22Rv1 (cell line): ENCODE measurements around the gene AP2A2.

Experiments used
- H3K27ac ChIP-seq: fragments of 450-650 bp; 2 replicates; pipeline ENCODE4 v1.5.1; 2017
- CTCF ChIP-seq: fragments of 450-650 bp; IDR thresholded peaks from 2 replicates; pipeline ENCODE4 v1.5.1; 2017; ENCODE audit warnings: mild to moderate bottlenecking
- ZFX ChIP-seq: fragments of 450-650 bp; IDR thresholded peaks from 2 replicates; pipeline ENCODE4 v1.6.1; 2017; ENCODE audit warnings: antibody characterized with exemption, borderline replicate concordance

AP2A2 gene

DNA sequence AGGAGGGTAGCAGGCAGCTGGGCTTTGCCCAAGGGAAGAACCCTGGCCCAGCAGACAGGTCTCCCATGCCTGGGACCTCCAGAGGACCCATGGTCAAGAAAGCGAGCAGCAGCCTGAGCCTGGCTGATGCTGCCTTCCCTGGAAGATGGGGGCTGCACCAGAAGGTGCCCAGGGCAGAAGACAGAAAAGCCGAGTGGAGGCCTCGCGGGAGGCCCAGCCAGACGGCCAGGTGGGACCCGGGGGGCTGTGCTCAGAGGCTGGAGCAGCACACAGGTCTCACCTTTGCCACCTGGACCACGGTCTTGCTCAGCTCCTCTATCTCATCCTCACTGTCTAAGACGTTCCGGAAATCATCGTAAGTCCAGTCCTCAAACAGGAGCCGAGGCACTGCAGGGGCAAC, 25.9 kb upstream of the AP2A2 start:
- H3K27ac ChIP-seq = no peak overlapping the region
- TF ChIP-seq ZFX (no peak), CTCF (no peak)

DNA sequence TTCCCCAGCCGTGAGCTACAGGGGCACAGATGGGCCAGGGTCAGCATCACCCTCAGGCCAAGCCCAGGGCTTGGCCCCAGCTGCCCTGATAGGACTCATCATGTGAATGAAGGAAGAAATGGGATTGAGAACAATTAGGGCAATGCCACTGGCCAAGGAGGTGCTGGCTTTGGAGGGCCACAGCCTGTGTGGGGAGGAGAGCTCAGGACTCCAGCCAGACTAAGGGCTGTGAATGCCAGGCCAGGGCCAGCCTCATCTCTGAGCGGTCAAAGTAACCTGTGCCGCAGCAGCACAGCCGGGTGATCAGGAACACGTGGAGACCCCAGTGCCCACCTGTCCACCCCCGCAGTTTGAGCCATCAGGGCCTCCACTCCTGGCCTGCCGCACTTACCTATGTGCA, 25.1 kb upstream of the AP2A2 start:
- no peak for TF ChIP-seq CTCF
- no peak for TF ChIP-seq ZFX
- H3K27ac ChIP-seq = no peak overlapping the region

DNA sequence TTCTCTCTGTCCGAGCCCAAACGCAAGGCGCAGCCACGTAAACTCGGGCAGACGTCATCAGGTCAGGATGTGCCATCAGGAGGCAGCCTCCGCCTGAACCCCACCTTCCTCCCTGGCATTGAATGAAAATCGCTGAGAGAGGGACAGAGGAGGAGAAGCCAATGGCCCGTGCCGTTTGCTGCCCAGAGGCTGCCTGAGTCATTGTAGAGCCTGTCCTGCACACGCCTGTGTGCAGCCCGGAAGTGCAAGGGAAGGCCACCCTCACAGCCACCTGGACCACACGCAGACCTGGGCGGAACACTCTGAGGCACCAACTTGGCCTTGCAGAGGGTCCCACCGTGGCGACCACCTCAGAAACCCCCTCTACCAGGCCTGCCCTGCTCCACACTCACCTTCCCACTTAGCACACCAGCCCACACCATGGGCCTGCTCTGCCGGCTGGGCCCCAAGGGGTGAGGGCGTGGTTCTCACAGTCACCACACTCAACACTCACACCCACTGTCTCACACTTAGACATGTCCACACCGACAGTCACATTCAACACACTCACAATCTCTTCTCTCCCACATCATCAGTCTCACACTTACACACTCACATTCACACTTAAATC, 24.1 kb upstream of the AP2A2 start:
- TF ChIP-seq CTCF = no peak
- TF ChIP-seq ZFX = no peak
- no peak overlapping the region for H3K27ac ChIP-seq

DNA sequence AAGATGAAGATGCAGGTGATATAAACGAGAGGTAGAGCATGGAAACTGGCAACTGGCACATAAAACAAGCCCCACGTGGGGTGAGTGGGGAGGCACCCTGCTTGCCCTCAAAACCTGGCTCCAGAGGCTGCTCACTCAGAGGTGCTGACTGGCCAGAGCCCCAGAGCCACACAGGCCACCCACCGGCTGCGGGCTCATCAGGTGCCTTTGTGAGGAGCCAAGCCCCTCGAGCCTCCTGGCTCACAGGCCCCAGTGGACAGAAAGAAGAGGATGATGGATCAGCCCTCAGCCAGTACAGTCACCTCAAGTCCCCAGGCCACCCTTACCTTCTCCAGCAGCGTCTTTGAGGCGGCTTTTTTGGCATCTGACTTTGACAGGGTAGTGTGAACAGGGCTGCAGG, 21.3 kb upstream of the AP2A2 start:
- TF ChIP-seq ZFX (no peak), CTCF (no peak)
- H3K27ac ChIP-seq = no peak overlapping the region

GRCh38 chr11:905952-906351, 19.7 kb upstream of the AP2A2 start:
- H3K27ac ChIP-seq = no peak overlapping the region
- no peak for TF ChIP-seq ZFX
- no peak for TF ChIP-seq CTCF

GRCh38 chr11:907668-908067, 18.0 kb upstream of the AP2A2 start:
- no peak overlapping the region for H3K27ac ChIP-seq
- TF ChIP-seq CTCF = no peak
- TF ChIP-seq ZFX = no peak

- no peak overlapping the region for H3K27ac ChIP-seq
- TF ChIP-seq CTCF (no peak), ZFX (no peak)
Measured at GRCh38 chr11:908273-908672, 17.4 kb upstream of the AP2A2 start.
